ENCODE measurements around the gene CERCAM.

- no peak for TF ChIP-seq POLR2A (IDR thresholded peaks at IDR 0.05; ENCODE audit: low read length)
- TF ChIP-seq GATA1 (IDR thresholded peaks at IDR 0.05; ENCODE audit: low read depth, low read length), result no peak
These were observed 20.8 kb upstream of the CERCAM start for GRCh38 chr9:128399861-128400260.

Data from erythroblast (primary cell).